ENCODE data around the gene MAP2K3.
"Not testable (repeated sequence)": the region's sequence is repeated elsewhere in the genome, so short reads cannot be mapped to it uniquely, and the experiment has no call there.

The MAP2K3 gene

DNA sequence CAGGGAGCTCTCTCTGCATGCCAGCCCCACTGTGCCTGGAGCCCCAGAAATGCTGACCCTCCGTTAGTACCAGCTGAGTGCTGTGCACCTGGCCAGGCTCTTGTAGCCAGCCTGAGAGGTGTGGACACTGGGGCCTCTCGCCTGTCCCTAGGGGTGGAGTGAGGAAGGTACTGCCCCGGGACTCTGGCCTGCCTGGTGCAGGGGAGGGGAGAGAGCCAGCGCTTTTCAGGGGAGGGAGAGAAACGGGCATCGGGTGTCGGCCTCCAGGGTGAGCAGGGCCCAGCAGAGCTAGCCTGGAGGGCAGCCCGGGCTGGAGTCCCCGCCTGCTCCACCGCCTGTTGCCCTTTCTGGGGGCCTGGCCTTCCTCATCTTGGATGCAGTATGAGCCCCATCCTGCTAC, 13.1 kb downstream of the MAP2K3 start:
- DNase-seq, result no peak

DNA sequence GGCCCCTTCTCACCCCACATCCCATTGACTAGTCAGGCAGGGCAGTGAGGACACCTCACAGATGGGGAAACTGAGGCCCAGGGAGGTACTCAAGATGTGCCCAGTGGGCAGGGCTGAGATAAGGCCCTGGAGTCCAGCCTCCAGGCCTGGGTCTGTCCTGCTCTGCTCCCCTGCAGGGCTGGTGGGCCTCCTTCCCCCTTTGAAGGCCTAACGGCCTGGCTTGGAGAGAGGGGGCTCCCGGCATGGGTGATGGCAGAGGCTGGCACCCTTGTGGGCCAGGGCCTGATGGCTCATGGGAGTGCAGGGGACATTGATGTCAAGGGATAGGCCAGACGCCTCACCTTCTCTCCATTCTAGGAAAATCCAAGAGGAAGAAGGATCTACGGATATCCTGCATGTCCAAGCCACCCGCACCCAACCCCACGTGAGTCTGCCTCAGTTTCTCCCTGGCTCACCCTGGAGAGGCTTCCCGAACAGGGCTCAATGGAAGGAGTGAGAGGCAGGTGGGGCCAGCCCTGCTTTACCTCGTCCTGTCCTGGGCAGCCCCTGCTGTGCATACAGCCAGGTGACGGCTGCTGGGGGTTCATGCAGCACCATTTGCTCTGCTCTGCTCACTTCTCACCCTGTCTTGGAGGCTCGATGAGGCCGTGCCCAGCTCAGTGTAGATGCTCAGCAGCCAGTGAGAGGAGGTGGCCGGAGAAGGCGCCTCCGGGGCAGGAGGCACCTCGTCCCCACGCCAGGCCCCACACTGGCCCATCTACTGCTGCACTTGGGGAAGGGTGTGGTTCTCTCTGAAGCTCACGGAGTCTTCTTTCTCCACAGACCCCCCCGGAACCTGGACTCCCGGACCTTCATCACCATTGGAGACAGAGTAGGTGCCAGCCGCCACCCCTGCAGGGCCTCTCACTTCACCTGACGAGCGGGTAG, 13.8 kb downstream of the MAP2K3 start:
- no peak for DNase-seq

DNA sequence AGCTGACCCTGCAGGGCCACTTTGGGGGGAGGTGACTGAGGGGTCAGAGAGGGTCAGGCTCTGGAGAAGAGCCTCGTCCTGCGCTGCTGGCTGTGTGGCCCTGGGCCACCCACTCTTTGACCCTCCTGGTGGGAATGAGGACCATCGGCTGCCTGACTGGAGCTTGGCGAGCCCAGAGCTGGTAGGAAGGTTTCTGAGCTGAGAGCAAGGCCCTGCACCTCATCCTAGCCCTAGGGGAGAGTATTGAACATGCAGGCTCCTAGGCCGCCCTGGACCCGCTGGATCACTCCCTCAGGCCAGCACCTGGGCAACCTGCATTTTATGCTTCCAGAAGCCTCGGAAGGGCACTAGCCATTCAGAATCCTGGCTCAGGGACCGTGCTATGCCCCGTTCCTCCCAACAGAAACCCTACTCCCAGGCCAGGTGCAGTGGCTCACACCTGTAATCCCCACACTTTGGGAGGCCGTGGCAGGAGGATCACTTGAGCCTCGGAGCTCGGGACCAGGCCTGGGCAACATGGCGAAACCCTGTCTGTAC, 14.5 kb downstream of the MAP2K3 start:
- DNase-seq, result no peak

DNA sequence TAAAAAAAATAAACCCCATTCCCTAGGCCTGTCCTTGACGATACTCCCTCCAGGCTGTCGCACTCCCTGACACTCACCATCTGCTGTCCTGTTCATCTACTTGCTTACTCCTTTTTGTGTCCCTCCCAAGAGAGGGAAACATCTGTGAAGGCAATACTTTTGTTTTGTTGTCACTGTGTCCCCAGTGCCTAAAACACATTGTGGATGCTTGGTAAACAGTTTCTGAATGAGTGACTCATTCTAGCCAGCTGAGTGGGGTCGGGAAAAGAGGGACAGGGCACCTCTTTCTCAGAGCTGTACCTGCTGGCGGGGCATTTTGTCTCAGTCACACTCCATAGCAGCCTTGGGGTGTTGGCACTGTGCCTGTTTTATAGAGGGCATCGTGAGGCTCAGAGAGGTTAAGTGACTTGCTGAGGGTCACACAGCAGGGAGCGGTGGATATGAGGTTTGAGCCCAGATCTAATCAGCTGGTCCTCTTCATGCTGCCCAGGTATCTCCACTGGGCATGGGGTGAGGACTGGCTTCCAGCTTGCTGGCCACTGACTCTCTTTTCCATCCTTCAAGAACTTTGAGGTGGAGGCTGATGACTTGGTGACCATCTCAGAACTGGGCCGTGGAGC, 15.6 kb downstream of the MAP2K3 start:
- no peak for DNase-seq

DNA sequence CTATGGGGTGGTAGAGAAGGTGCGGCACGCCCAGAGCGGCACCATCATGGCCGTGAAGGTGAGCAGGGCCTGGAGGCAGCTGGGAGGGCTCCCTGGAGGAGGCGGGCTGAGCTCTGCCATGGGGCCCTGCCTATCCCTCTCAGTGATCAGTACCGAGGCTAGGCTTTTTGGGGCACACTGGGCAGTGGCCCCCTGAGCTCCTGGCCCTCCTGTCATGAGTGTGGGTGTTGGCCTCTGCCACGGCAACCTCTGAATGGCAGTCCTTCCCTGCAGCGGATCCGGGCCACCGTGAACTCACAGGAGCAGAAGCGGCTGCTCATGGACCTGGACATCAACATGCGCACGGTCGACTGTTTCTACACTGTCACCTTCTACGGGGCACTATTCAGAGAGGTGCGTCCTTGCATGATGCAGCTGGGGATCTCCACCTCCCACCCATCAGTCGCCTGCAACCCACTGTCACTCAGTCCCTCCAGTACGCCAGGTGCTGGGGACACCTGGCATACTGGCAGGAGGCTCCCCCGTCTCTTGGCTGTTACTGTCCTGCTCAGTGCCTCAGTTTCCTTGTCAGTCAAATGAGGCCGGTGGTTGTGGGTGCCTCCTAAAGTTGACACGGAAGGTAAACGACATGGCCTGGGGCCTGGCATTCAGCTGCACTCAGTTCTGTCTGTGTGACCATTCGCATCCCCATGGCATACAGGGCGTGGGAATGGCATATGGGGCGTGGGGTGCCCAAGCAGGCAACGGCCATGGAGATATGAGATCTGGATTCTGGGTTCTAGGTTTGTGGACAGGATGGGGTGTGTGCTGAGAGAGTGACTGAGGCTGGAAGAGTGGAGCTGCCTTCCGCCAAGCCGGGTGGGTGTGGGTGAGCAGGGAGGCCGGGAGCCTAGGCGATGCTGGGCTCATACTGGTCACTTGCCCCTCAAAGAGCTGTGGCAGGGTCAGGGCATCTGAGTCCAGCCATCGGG, 16.4 kb downstream of the MAP2K3 start:
- no peak for DNase-seq

DNA sequence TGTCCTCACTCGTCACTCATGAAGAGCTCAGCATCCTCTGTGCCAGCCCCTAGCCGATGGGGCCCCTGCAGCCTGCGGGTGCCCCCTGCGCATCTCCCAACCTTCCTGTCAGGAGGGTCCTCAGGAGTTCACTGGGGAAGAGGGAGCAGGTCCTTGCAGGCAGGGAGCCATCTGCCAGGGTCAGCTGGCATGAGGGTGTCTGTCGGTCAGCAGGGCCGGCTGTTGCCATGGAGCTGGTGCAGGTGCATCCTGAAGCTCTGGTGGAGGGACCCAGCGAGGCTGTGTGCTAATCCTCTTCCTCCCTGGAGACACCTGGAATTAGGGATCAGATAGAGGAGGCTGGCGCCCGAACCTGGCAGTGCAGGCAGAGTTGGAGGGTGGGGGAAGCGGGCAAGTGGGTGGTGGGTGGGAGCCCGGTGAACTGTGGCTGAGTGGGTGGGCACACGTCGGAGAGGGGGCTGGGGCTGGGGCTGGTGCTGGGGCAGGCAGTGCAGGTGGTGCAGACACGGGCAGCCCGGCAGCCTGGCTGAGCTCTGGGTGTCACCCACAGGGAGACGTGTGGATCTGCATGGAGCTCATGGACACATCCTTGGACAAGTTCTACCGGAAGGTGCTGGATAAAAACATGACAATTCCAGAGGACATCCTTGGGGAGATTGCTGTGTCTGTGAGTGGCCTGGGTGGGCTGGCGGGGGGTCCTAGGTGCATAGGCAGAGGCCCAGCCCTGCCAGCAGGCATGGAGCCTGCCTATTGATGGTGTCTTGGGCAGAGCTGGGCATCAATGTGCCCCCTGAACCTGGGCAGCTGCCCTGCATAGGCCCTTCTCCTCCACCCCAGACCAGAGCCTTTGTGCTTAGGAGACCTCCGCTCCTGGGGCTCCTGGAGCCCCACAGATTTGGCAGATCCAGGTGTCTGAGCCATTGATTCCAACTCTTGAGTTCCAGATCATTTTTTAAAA, 17.4 kb downstream of the MAP2K3 start:
- DNase-seq, result no peak

DNA sequence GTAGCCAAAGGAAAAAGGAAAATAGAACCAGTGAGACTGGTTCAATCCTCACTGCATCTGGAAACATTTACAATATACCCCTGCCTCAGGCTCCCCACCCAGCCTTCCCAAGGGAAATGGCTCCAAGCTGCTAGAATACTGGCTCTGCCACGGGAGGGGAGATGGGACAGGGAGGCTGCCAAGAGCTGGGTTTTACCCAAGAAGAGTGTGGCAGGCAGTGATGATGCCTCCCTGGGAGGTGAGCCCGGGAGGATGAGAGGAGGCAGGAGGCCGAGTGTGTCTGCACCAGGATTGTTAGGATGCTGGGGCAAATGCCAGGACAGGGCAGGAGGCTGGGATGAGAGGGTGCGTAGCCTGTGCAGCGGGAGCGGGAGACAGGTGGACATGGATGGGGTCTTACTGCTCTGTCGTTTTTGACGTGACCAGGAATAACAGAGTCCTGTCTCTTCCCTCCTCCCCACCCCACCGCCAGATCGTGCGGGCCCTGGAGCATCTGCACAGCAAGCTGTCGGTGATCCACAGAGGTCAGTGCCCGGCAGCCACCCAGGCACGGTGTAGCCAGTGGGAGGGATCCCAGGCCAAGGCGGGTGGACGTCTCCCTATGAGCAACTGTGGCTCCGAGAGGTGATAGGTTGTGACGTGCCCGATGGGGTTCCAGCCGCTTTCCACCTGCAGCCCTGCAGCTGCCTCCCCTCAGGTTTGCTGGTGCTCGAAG, 18.4 kb downstream of the MAP2K3 start:
- no peak for DNase-seq

DNA sequence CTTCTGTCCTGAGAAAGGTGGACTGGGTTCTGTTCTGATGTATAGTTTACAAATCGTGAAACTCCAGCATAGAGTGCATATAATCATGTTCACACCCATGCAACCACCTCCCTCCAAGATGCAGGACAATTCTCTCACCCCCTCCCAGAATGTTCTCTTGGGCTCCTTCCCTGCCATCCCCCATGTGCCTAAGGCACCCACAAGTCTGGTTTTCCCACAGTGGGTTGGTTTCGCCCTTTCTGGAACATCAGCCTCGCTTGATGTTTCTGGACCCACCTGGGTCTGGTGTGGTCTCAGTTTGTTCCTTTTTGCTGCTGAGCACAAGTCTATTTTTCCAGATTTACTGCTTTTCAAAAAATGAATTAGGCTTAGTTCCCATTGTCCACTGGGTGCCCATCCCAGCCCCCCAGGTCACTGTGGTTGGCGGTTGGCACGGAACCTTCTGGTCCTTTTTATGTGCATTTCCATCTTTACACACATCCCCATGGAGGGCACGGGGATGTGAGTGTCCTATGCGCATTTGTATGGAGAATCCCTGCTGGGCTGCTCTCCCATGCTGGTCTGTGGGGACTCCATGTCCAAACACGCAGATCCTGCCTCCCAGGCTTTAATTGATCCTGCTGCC, 19.0 kb downstream of the MAP2K3 start:
- DNase-seq, result no peak

DNA sequence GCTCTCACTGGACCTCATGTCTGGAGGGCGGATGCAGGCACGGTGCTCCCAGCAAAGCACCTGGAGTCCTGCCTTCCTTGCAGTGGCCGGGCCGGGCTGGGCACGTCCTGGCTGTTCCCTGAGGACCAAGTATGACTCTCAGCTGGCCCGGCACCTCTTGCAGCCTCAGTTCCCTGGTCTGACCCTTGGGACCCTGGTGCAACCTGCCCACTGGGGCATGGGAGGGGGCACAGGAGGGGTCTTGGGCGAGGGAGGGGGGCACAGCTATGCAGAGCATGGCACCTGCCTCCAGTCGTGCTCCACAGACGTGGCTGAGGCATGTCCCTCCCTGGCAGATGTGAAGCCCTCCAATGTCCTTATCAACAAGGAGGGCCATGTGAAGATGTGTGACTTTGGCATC, 19.6 kb downstream of the MAP2K3 start:
- no peak for DNase-seq

DNA sequence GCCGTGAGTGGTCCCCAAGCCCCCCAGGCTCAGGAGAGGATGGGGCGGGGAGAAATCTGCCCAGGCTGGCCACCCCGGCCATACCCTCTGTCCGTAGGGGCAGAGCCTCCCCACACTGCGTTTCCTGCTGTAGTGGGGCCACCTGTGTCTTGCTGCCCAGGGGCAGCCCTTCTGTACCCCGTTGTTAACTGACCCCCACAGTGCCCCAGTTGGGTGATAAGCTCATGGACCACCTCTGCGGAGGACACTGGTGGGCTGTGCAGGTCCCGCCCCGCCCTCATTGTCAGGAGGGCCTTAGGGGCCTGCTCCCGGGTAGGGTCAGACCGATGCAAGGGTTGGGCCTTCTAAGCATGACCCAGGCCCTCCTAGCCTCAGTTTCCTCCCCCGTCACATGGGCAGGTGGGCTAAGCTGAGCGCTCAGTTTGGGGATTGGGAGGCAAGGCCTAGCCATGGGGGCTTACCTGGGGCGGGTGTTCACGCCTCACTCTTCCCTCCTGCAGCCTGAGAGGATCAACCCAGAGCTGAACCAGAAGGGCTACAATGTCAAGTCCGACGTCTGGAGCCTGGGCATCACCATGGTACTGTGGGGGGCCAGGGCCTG, 20.1 kb downstream of the MAP2K3 start:
- DNase-seq, result not testable (repeated sequence)

DNA sequence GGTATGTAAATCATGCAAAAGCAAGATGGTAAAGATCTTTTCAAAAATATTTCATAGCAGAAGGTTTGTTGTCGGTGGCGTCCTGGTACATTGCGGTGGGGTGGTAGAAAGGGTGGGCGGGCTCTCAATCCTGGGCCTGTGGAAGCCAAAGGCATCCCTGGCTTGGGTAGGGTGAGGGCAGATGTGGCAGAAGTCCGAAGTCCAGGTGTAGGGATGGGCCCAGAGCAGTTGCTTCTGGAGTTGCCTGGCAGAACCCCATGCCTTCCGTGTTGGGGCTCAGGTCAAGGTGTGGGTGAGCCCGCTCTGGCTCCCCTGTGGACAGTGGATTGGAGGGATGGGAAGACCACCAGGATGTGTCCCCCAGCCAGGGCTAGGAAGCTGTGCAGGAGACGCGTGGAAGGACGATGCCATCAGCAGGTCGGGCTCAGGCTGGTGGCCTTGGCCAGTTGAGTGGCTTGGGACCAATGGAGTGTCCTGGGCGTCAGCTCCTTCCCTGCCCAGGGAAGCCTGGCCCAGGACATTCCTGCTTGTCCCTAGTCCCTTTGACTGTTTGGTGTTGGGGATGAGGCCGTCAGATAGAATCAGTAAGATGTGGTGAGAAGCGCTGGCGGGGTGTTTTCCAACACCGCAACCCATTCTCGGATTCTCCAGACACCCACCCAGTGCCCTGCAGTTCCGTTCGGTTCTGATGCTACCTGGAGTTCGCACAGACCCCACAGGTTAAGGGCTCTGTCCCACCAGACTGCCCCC, 21.1 kb downstream of the MAP2K3 start:
- not testable (repeated sequence) for DNase-seq

DNA sequence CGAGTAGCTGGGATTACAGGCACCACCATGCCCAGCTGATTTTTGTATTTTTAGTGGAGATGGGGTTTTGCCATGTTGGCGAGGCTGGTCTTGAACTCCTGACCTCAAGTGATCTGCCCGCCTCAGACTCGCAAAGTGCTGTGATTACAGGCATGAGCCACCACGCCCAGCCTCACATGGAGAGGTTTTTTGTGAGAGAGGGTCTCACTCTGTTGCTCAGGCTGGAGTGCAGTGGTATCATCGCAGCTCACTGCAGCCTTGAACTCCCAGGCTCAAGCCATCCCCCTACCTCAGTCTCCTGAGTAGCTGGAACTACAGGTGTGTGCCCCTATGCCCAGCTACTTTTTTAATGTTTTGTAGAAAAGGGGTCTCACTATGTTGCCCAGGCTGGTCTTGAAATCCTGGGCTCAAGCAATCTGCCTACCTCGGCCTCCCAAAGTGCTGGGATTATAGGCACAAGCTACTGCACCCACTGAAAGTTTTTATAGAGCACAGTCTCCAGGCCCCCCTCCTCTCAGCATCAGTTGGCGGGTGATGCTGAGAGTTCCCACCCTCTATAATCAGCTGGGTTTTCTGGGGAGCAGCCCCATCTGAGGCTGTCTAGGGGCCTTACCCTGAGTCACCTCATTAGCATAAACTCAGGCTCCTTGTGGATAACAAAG, 22.2 kb downstream of the MAP2K3 start:
- DNase-seq, result not testable (repeated sequence)

DNA sequence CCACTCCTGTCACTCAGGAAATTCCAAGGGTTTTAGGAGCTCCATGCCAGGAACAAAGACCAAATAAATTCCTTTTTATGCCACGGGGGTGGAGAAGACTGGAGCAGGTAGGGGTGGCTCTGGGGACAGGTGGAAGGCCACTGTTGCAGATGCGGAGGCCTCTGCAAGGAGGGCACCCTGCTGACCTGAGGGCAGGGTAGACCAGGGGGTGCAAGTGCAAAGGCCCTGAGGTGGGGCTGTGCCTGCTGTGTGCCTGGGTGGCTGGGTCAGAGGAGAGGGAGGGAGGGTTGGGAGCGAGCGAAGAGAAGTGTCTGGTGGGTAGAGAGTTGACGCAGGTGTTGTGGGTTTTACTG, 22.7 kb downstream of the MAP2K3 start:
- not testable (repeated sequence) for DNase-seq

DNA sequence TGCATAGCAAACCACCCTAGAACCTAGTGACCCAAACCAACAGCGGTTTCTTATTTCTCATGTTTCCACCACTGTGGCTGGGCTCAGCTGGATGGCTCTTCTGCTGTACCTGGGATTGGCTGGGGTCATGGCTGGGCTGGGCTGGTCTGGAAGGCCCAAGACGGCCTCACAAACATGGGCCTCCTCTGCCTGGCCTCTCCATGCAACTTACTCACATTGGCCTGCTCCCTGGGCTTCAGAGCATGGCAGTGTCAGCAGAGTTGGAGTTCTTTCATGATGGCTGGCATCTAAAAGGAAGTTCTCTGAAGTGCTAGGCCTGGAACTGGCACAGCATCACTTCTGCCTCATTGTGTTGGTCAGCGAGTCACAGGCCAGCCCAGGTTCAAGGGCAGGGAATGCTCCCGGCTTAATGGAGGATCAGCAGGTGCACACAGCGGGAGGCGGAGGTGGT, 24.4 kb downstream of the MAP2K3 start:
- DNase-seq, result not testable (repeated sequence)

DNA sequence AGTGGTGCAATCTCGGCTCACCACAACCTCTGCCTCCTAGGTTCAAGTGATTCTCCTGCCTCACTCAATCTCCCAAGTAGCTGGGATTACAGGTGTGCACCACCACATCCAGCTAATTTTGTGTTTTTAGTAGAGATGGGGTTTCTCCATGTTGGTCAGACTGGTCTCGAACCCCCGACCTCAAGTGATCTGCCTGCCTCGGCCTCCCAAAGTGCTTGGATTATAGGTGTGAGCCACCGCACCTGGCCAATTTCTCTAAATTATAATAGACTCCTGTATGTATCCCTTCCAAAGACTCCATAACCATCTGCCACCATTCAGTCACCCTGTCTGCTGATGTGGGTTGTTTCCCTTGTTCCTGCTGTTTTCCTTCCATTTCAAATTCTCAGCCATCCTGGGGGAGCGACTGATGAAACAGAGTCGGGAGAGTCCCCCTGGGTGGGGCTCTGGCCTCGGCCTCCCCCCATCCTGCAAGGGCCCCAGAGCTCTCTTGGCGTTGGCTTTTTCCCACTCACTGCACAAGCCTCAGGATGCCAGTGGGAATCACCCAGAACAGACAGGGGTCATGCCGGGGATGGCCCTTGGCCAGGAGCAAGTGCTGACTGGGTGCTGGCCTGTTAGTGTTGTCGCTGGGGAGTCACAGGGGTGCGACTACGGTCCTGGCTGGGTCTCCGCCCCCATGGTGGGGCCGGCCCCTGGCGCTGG, 25.7 kb downstream of the MAP2K3 start:
- not testable (repeated sequence) for DNase-seq

DNA sequence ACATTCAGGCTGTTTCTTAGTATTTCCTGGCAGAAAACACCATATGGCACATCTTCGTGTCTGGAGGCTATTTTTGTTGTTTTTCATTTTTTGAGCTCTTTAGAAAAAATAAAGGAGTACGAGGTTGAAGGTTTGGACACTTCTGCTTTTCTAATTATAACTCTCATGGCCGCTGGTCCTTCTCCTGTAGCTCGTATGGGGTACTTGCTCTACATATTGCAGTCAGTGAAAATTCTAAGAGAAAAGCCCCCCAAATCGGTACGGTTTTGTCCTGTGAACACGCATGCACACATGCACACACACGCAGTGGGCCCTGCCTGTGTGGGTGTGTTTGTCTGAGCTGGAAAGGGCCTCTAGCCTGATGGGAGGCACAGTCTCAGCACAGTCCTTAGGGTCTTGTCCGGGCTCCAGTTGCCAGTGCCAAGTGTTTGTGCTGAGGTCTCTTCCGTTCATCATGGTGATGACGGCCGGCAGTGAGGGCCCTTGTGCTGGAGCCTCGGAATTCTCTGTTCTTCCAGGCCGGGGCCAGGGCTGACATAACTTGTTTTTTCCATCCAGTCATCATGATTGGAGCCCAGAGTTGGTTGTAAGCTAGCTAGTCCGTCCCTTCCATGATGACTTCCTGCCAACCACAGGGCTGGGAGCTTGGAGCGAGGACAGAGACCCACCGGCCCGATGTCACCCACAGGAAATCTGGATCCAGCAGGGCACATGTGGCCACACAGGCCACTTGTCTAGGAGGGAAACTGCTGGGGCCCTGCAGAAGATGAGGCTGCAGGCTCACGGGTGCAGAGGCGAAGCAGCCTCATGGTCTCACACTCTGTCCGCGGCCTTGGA, 26.5 kb downstream of the MAP2K3 start:
- not testable (repeated sequence) for DNase-seq

DNA sequence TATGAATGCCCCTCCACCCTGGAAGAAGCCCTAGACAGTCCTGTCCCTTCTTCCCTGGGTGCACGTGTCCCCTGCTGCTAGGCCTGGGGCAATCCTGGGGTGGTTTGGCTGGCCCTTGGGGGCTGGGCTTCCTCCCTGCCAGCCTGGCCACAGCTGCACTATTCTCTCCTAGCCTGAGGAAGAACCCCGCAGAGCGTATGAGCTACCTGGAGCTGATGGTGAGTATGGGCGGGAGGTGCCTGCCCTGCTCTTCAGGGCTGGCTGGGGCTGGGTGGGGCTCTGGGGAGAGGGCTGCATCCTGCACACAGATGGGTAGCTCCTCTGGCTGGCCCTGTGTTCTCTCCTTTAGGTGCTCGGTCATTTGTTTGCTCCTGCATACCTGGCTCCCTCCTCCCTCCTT, 28.8 kb downstream of the MAP2K3 start:
- no peak for DNase-seq

Data from activated CD4-positive, CD25-positive, alpha-beta regulatory T cell (primary cell).